HEK293 (cell line): ENCODE data around the gene ANAPC2.

Source experiments
- CTCF ChIA-PET: fragments of 350-600 bp; formaldehyde crosslinking; extraction: SDS; loops from one replicate; lab custom pipeline; 2021; ENCODE audit warnings: antibody characterized with exemption; lab: Yijun Ruan, JAX
- POLR2A ChIA-PET: fragments of 300-600 bp; formaldehyde crosslinking; extraction: SDS; loops from one replicate; lab custom pipeline; 2020; ENCODE audit warnings: antibody characterized with exemption, inconsistent platforms; lab: Yijun Ruan, JAX
- H3K27ac ChIP-seq: fragments of 200-500 bp; sonication (Bioruptor generic); 2 replicates; pipeline ENCODE4 v1.5.1; 2014; ENCODE audit warnings: low read depth, low read length, control low read depth, inconsistent platforms; ENCODE audit errors: extremely low read depth
- H3K36me3 ChIP-seq, 2 experiments: fragments of 200-500 bp in 1 of 2; sonication (Bioruptor generic) in 1 of 2; 1 replicate in 1 of 2; 2 replicates in 1 of 2; pipeline ENCODE4 v1.5.1; 2014 to 2017; ENCODE audit warnings: inconsistent platforms in 2 of 2, low read length in 2 of 2; ENCODE audit not compliant: control insufficient read depth in 2 of 2, insufficient read depth in 1 of 2
- H3K4me1 ChIP-seq: fragments of 200-500 bp; sonication (Bioruptor generic); 2 replicates; pipeline ENCODE4 v1.5.1; 2014; ENCODE audit warnings: mild to moderate bottlenecking, low read length, inconsistent platforms; ENCODE audit not compliant: control insufficient read depth, insufficient read depth
- H3K4me3 ChIP-seq: 2 replicates; pipeline ENCODE4 v1.5.1; 2011; ENCODE audit warnings: low read depth, mild to moderate bottlenecking, control low read depth, low read length, moderate library complexity
- H3K9me3 ChIP-seq: fragments of 200-500 bp; sonication (Bioruptor generic); 2 replicates; pipeline ENCODE4 v1.5.1; 2014; ENCODE audit warnings: low read depth, low read length, inconsistent platforms; ENCODE audit not compliant: control insufficient read depth, insufficient read depth
- GFI1B ChIP-seq: fragments of 450-650 bp; formaldehyde crosslinking; IDR thresholded peaks from 2 replicates; pipeline ENCODE4 v1.5.1; 2016; ENCODE audit warnings: missing biosample characterization, missing genetic modification characterization
- IKZF3 ChIP-seq: fragments of 450-650 bp; IDR thresholded peaks from 2 replicates; pipeline ENCODE4 v1.5.0; 2018; ENCODE audit warnings: missing biosample characterization, mild to moderate bottlenecking, missing genetic modification characterization, moderate library complexity
- KLF1 ChIP-seq: fragments of 450-650 bp; formaldehyde crosslinking; IDR thresholded peaks from 2 replicates; pipeline ENCODE4 v1.5.1; 2016; ENCODE audit warnings: missing biosample characterization, missing genetic modification characterization
- KLF8 ChIP-seq: fragments of 450-650 bp; formaldehyde crosslinking; IDR thresholded peaks from 2 replicates; pipeline ENCODE4 v1.5.1; 2016; ENCODE audit warnings: missing biosample characterization, missing genetic modification characterization
- KLF9 ChIP-seq: fragments of 450-650 bp; formaldehyde crosslinking; IDR thresholded peaks from 2 replicates; pipeline ENCODE4 v1.5.1; 2016; ENCODE audit warnings: missing biosample characterization, missing genetic modification characterization, low read depth
- PRDM1 ChIP-seq: fragments of 450-650 bp; formaldehyde crosslinking; IDR thresholded peaks from 2 replicates; pipeline ENCODE4; 2016; ENCODE audit warnings: missing biosample characterization, missing genetic modification characterization
- SALL2 ChIP-seq: fragments of 450-650 bp; formaldehyde crosslinking; IDR thresholded peaks from 2 replicates; pipeline ENCODE4 v1.5.0; 2017; ENCODE audit warnings: missing biosample characterization, mild to moderate bottlenecking, missing genetic modification characterization, borderline replicate concordance
- SP2 ChIP-seq: fragments of 450-650 bp; formaldehyde crosslinking; IDR thresholded peaks from 2 replicates; pipeline ENCODE4 v1.5.1; 2016; ENCODE audit warnings: missing biosample characterization, missing genetic modification characterization
- SP3 ChIP-seq: fragments of 450-650 bp; formaldehyde crosslinking; IDR thresholded peaks from 2 replicates; pipeline ENCODE4 v1.5.1; 2016; ENCODE audit warnings: missing biosample characterization, missing genetic modification characterization
- ZBTB1 ChIP-seq: fragments of 450-650 bp; formaldehyde crosslinking; IDR thresholded peaks from 2 replicates; pipeline ENCODE4 v1.5.1; 2016; ENCODE audit warnings: missing biosample characterization, missing genetic modification characterization
- ZBTB48 ChIP-seq: fragments of 450-650 bp; formaldehyde crosslinking; IDR thresholded peaks from 2 replicates; pipeline ENCODE4 v1.5.1; 2016; ENCODE audit warnings: missing biosample characterization, missing genetic modification characterization
- ZBTB8A ChIP-seq: fragments of 450-650 bp; formaldehyde crosslinking; IDR thresholded peaks from 2 replicates; pipeline ENCODE4 v1.5.1; 2016; ENCODE audit warnings: missing biosample characterization, missing genetic modification characterization
- ZNF121 ChIP-seq: fragments of 450-650 bp; formaldehyde crosslinking; IDR thresholded peaks from 2 replicates; pipeline ENCODE4 v1.5.1; 2016; ENCODE audit warnings: missing biosample characterization, missing genetic modification characterization
- ZNF132 ChIP-seq: fragments of 450-650 bp; formaldehyde crosslinking; IDR thresholded peaks from 2 replicates; pipeline ENCODE4 v1.5.1; 2017; ENCODE audit warnings: missing biosample characterization, missing genetic modification characterization, borderline replicate concordance
- ZNF133 ChIP-seq: fragments of 450-650 bp; formaldehyde crosslinking; IDR thresholded peaks from 2 replicates; pipeline ENCODE4 v1.5.1; 2016; ENCODE audit warnings: missing biosample characterization, missing genetic modification characterization
- ZNF335 ChIP-seq: fragments of 450-650 bp; formaldehyde crosslinking; conservative IDR thresholded peaks from 2 replicates; pipeline ENCODE4 v1.5.1; 2016; ENCODE audit warnings: missing biosample characterization, missing genetic modification characterization
- ZNF341 ChIP-seq: fragments of 450-650 bp; formaldehyde crosslinking; IDR thresholded peaks from 2 replicates; pipeline ENCODE4; 2016; ENCODE audit warnings: low read depth, missing biosample characterization, missing genetic modification characterization
- ZNF366 ChIP-seq: fragments of 450-650 bp; formaldehyde crosslinking; conservative IDR thresholded peaks from 2 replicates; pipeline ENCODE4 v1.5.1; 2016; ENCODE audit warnings: missing biosample characterization, missing genetic modification characterization
- ZNF423 ChIP-seq: fragments of 450-650 bp; formaldehyde crosslinking; IDR thresholded peaks from 2 replicates; pipeline ENCODE4 v1.5.1; 2016; ENCODE audit warnings: missing biosample characterization, missing genetic modification characterization
- ZNF654 ChIP-seq: fragments of 450-650 bp; formaldehyde crosslinking; IDR thresholded peaks from 2 replicates; pipeline ENCODE4 v1.5.1; 2016; ENCODE audit warnings: low read depth, missing biosample characterization, missing genetic modification characterization
- ZNF677 ChIP-seq: fragments of 450-650 bp; IDR thresholded peaks from 2 replicates; pipeline ENCODE4 v1.5.0; 2018; ENCODE audit warnings: missing biosample characterization, mild to moderate bottlenecking, missing genetic modification characterization, moderate library complexity
- ZSCAN16 ChIP-seq: fragments of 450-650 bp; formaldehyde crosslinking; IDR thresholded peaks from 2 replicates; pipeline ENCODE4 v1.5.1; 2016; ENCODE audit warnings: missing biosample characterization, missing genetic modification characterization
- TF ChIP-seq, protein P1 (sequence below): fragments of 450-650 bp; formaldehyde crosslinking; IDR thresholded peaks from 2 replicates; pipeline ENCODE4 v1.5.1; 2016; ENCODE audit warnings: missing biosample characterization, missing genetic modification characterization
- TF ChIP-seq, protein P2 (sequence below): fragments of 450-650 bp; formaldehyde crosslinking; IDR thresholded peaks from 2 replicates; pipeline ENCODE4 v1.5.1; 2016; ENCODE audit warnings: missing biosample characterization, missing genetic modification characterization
- TF ChIP-seq, protein P3 (sequence below): fragments of 450-650 bp; formaldehyde crosslinking; IDR thresholded peaks from 2 replicates; pipeline ENCODE4 v1.5.1; 2016; ENCODE audit warnings: missing biosample characterization, missing genetic modification characterization
- TF ChIP-seq, protein P4 (sequence below): fragments of 450-650 bp; formaldehyde crosslinking; IDR thresholded peaks from 2 replicates; pipeline ENCODE4 v1.5.1; 2016; ENCODE audit warnings: missing biosample characterization, missing genetic modification characterization
- TF ChIP-seq, protein P5 (sequence below): fragments of 450-650 bp; formaldehyde crosslinking; IDR thresholded peaks from 2 replicates; pipeline ENCODE4 v1.5.1; 2016; ENCODE audit warnings: missing biosample characterization, missing genetic modification characterization

The ANAPC2 gene

DNA sequence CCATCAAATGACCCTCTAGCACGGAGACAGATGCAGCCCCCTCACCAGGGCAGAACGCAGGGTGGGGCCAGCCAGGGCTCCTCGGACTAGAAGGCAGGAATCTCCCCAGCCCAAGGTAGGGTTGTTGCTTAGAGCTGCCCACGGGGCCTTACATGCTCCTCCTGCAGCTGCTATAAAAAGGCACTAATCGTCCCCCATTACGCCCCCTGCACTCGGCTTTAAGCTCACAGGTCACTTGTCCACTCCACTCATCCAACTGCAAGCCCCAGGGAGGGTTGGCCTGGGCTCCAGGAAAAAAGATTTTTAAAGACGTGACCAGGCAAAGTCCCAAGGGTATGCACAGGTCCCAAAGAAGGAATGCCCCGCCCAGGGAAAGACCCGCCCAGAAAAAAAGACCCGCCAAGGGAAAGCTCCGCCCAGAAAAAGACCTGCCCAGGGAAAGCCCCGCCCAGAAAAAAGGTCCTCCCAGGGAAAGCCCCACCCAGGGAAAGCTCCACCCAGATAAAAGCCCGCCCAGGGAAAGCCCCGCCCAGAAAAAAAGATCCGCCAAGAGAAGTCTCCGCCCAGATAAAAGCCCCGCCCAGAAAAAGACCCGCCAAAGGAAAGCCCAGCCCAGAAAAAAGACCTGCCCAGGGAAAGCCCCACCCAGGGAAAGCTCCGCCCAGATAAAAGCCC is 38.3 kb downstream of the ANAPC2 start:
- Histone ChIP-seq H3K4me3 (no peak overlapping the region), H3K9me3 (no peaks in the 10 kb centered on the region), H3K4me1 (no peaks in the 10 kb centered on the region), H3K27ac (no peak overlapping the region), H3K36me3 (no peaks in the 10 kb centered on the region)
- POLR2A ChIA-PET: interaction anchor here (0.6 to 3.3 kb wide), 17 partner anchors 9 to 350 kb away, joined by 3 to 52 read pairs (median 5); partner anchors contain the start of genes ANAPC2, EXD3, LRRC26 and MAN1B1
- CTCF ChIA-PET: interaction anchor here (0.7 to 0.8 kb wide), 4 partner anchors 57 to 172 kb away, joined by 3 read pairs; no protein-coding TSS in a partner anchor
- TF ChIP-seq KLF8: peak; percentile 95
- TF ChIP-seq, protein P1, sequence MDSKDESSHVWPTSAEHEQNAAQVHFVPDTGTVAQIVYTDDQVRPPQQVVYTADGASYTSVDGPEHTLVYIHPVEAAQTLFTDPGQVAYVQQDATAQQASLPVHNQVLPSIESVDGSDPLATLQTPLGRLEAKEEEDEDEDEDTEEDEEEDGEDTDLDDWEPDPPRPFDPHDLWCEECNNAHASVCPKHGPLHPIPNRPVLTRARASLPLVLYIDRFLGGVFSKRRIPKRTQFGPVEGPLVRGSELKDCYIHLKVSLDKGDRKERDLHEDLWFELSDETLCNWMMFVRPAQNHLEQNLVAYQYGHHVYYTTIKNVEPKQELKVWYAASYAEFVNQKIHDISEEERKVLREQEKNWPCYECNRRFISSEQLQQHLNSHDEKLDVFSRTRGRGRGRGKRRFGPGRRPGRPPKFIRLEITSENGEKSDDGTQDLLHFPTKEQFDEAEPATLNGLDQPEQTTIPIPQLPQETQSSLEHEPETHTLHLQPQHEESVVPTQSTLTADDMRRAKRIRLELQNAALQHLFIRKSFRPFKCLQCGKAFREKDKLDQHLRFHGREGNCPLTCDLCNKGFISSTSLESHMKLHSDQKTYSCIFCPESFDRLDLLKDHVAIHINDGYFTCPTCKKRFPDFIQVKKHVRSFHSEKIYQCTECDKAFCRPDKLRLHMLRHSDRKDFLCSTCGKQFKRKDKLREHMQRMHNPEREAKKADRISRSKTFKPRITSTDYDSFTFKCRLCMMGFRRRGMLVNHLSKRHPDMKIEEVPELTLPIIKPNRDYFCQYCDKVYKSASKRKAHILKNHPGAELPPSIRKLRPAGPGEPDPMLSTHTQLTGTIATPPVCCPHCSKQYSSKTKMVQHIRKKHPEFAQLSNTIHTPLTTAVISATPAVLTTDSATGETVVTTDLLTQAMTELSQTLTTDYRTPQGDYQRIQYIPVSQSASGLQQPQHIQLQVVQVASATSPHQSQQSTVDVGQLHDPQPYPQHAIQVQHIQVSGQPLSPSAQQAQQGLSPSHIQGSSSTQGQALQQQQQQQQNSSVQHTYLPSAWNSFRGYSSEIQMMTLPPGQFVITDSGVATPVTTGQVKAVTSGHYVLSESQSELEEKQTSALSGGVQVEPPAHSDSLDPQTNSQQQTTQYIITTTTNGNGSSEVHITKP (tag by site-specific recombination): no peak
- no peak for TF ChIP-seq ZSCAN16 (tag by site-specific recombination)
- TF ChIP-seq GFI1B (tag by site-specific recombination): no peak
- TF ChIP-seq, protein P2, sequence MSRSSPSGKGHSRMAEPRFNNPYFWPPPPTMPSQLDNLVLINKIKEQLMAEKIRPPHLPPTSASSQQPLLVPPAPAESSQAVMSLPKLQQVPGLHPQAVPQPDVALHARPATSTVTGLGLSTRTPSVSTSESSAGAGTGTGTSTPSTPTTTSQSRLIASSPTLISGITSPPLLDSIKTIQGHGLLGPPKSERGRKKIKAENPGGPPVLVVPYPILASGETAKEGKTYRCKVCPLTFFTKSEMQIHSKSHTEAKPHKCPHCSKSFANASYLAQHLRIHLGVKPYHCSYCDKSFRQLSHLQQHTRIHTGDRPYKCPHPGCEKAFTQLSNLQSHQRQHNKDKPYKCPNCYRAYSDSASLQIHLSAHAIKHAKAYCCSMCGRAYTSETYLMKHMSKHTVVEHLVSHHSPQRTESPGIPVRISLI: peak; percentile 97
- TF ChIP-seq ZBTB48 (tag by site-specific recombination): no peak
- peak; percentile 90 for TF ChIP-seq KLF1 (tag by site-specific recombination)
- TF ChIP-seq, protein P3, sequence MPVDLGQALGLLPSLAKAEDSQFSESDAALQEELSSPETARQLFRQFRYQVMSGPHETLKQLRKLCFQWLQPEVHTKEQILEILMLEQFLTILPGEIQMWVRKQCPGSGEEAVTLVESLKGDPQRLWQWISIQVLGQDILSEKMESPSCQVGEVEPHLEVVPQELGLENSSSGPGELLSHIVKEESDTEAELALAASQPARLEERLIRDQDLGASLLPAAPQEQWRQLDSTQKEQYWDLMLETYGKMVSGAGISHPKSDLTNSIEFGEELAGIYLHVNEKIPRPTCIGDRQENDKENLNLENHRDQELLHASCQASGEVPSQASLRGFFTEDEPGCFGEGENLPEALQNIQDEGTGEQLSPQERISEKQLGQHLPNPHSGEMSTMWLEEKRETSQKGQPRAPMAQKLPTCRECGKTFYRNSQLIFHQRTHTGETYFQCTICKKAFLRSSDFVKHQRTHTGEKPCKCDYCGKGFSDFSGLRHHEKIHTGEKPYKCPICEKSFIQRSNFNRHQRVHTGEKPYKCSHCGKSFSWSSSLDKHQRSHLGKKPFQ (tag by site-specific recombination): no peak
- no peak for TF ChIP-seq ZNF366 (tag by site-specific recombination)
- TF ChIP-seq ZBTB1 (tag by site-specific recombination): no peak
- TF ChIP-seq ZNF423 (tag by site-specific recombination): no peak
- TF ChIP-seq, protein P4, sequence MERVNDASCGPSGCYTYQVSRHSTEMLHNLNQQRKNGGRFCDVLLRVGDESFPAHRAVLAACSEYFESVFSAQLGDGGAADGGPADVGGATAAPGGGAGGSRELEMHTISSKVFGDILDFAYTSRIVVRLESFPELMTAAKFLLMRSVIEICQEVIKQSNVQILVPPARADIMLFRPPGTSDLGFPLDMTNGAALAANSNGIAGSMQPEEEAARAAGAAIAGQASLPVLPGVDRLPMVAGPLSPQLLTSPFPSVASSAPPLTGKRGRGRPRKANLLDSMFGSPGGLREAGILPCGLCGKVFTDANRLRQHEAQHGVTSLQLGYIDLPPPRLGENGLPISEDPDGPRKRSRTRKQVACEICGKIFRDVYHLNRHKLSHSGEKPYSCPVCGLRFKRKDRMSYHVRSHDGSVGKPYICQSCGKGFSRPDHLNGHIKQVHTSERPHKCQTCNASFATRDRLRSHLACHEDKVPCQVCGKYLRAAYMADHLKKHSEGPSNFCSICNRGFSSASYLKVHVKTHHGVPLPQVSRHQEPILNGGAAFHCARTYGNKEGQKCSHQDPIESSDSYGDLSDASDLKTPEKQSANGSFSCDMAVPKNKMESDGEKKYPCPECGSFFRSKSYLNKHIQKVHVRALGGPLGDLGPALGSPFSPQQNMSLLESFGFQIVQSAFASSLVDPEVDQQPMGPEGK: peak; percentile 68
- TF ChIP-seq ZNF133 (tag by site-specific recombination): no peak
- TF ChIP-seq ZNF121 (tag by site-specific recombination): no peak
- TF ChIP-seq ZNF654: no peak
- TF ChIP-seq ZNF335 (tag by site-specific recombination): peak; percentile 59
- 0 out of 2 replicates have a peak, but pooled peaks have one; percentile 39 for TF ChIP-seq PRDM1 (tag by site-specific recombination)
- no peak for TF ChIP-seq SALL2 (tag by site-specific recombination)
- peak; percentile 83 for TF ChIP-seq IKZF3 (tag by site-specific recombination)
- TF ChIP-seq SP2 (tag by site-specific recombination): peak; percentile 74
- 0 out of 2 replicates have a peak, but pooled peaks have one; percentile 10 for TF ChIP-seq KLF9 (tag by site-specific recombination)
- TF ChIP-seq ZNF132 (tag by site-specific recombination): no peak
- TF ChIP-seq SP3: peak; percentile 94
- no peak for TF ChIP-seq ZNF677 (tag by site-specific recombination)
- TF ChIP-seq ZBTB8A: no peak
- TF ChIP-seq ZNF341 (tag by site-specific recombination): peak; percentile 89
- TF ChIP-seq, protein P5, sequence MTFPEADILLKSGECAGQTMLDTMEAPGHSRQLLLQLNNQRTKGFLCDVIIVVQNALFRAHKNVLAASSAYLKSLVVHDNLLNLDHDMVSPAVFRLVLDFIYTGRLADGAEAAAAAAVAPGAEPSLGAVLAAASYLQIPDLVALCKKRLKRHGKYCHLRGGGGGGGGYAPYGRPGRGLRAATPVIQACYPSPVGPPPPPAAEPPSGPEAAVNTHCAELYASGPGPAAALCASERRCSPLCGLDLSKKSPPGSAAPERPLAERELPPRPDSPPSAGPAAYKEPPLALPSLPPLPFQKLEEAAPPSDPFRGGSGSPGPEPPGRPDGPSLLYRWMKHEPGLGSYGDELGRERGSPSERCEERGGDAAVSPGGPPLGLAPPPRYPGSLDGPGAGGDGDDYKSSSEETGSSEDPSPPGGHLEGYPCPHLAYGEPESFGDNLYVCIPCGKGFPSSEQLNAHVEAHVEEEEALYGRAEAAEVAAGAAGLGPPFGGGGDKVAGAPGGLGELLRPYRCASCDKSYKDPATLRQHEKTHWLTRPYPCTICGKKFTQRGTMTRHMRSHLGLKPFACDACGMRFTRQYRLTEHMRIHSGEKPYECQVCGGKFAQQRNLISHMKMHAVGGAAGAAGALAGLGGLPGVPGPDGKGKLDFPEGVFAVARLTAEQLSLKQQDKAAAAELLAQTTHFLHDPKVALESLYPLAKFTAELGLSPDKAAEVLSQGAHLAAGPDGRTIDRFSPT: no peak
